ENCODE results near the gene ACTRT2. TPM values are rescaled to one million over a fixed set of nuclear protein-coding genes. Genes with fewer than 3 reads are reported as not detected.

The ACTRT2 gene
- total and polyA plus RNA-seq, 2 of the 8 experiments (the other 6 are each of a cell fraction or from before 2014, with no cell fraction given): not detected

DNA sequence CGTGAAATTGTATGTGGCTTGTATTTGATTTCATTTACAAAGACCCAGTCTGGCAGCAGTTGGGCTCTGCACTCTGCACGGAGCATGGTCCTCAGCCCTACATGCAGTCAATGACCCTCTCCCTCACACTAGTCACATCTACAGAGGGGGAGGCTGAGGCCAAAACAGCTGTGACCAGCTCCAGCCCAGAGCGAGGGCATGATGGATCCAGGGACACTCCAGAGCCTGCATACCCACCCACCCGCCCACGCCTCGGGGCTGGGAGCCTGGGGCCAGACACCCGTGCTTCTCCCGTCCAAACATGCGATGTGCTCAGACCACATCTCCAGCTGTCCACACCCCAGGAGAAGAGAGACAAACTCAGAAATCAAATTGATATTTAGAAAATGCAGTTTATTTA, 33.8 kb downstream of the ACTRT2 start:
- H4K20me1 ChIP-seq (replicated peaks in 1 of 2; ENCODE audit: control insufficient read depth in 1 of 2, insufficient read depth in 2 of 2, low read length in 2 of 2): peaks cover 0 to 6% of the 10 kb centered on the region in 2 experiments
- no peak overlapping the region for H2BK5ac ChIP-seq (ENCODE audit: low read depth, low read length)
- no peak overlapping the region for H2BK20ac ChIP-seq (ENCODE audit: low read length)
- no peaks in the 10 kb centered on the region for H3K4me1 ChIP-seq (replicated peaks in 1 of 4; ENCODE audit: control insufficient read depth in 3 of 4, insufficient read depth in 4 of 4, low read length in 3 of 4)
- H3K9ac ChIP-seq (replicated peaks in 1 of 4; ENCODE audit: extremely low read depth in 1 of 4, low read depth in 3 of 4, low read length in 3 of 4): no peak overlapping the region
- FAIRE-seq (no peak), DNase-seq (ENCODE audit: low read depth in 1 of 2, low spot score in 2 of 2) (no peak)
- no peak overlapping the region for H3K56ac ChIP-seq (replicated peaks; ENCODE audit: insufficient read length, low read depth, low read length)
- H3K27me3 ChIP-seq (replicated peaks in 1 of 4; ENCODE audit: control insufficient read depth in 3 of 4, extremely low read depth in 1 of 4, insufficient read depth in 3 of 4, low read length in 3 of 4): no peaks in the 10 kb centered on the region; a peak in 3 of 7 replicates
- H3K23ac ChIP-seq (ENCODE audit: insufficient read length): no peak overlapping the region
- no peak overlapping the region for H4K8ac ChIP-seq (ENCODE audit: extremely low read depth, insufficient read depth, low read length)
- H2AK5ac ChIP-seq (ENCODE audit: low read depth, low read length): no peak overlapping the region
- no peak overlapping the region for H3K4me2 ChIP-seq (ENCODE audit: insufficient read depth in 1 of 2, low read depth in 2 of 2, low read length in 2 of 2)
- no peak overlapping the region for H4K91ac ChIP-seq (replicated peaks; ENCODE audit: insufficient read length, low read length)
- H3K36me3 ChIP-seq (ENCODE audit: control insufficient read depth in 2 of 4, insufficient read depth in 4 of 4, low read length in 3 of 4): no peaks in the 10 kb centered on the region
- no peaks in the 10 kb centered on the region for H3K79me2 ChIP-seq (ENCODE audit: control insufficient read depth in 1 of 2, insufficient read depth in 2 of 2, low read length in 2 of 2)
- H2BK12ac ChIP-seq (ENCODE audit: low read depth, low read length): no peak overlapping the region
- no peak overlapping the region for H4K5ac ChIP-seq (ENCODE audit: insufficient read length, low read depth, low read length)
- H3K18ac ChIP-seq (ENCODE audit: extremely low read depth, low read length): no peak overlapping the region
- H3K14ac ChIP-seq (ENCODE audit: insufficient read length): no peak overlapping the region
- no peak overlapping the region for H3K4me3 ChIP-seq (ENCODE audit: extremely low read depth in 1 of 4, insufficient read depth in 2 of 4, low read depth in 3 of 4, low read length in 4 of 4)
- no peak overlapping the region for H3K4ac ChIP-seq (replicated peaks; ENCODE audit: insufficient read length, low read depth, low read length)
- H3K23me2 ChIP-seq (ENCODE audit: low read depth, low read length): peaks cover 14% of the 10 kb centered on the region; the same call in 1 of the 2 replicates
- ChIA-PET POLR2A (ENCODE audit: partially characterized antibody) (no interaction called here), CTCF (ENCODE audit: partially characterized antibody) (interaction anchor here (0.8 kb wide), 1 partner anchor 640 kb away, joined by 3 read pairs; no protein-coding TSS in a partner anchor)
- TF ChIP-seq POLR2A (IDR thresholded peaks at IDR 0.05; ENCODE audit: control extremely low read depth in 1 of 2, low read depth in 2 of 2, low read length in 2 of 2): no peak
- TF ChIP-seq EGR1 (IDR thresholded peaks at IDR 0.05; ENCODE audit: borderline replicate concordance, low read depth, low read length): no peak
- TF ChIP-seq GABPA (IDR thresholded peaks at IDR 0.05; ENCODE audit: borderline replicate concordance, insufficient read depth, low read length): no peak
- TF ChIP-seq KDM5A (IDR thresholded peaks at IDR 0.05; ENCODE audit: low read length): no peak
- no peak for TF ChIP-seq TAF1 (IDR thresholded peaks at IDR 0.05; ENCODE audit: low read depth, low read length)
- TF ChIP-seq RAD21 (IDR thresholded peaks at IDR 0.05 in 1 of 2, conservative IDR thresholded peaks at IDR 0.05 in 1 of 2; ENCODE audit: low read depth in 2 of 2, low read length in 2 of 2): no peak
- no peak for TF ChIP-seq CTBP2 (IDR thresholded peaks at IDR 0.05; ENCODE audit: borderline replicate concordance, insufficient read depth, insufficient read length, low read length)
- TF ChIP-seq KDM4A (IDR thresholded peaks at IDR 0.05; ENCODE audit: low read depth, low read length, severe bottlenecking): no peak
- TF ChIP-seq CHD1 (IDR thresholded peaks at IDR 0.05; ENCODE audit: low read depth, low read length): no peak
- no peak for TF ChIP-seq SRF (IDR thresholded peaks at IDR 0.05; ENCODE audit: low read depth, low read length)
- no peak for TF ChIP-seq NANOG (IDR thresholded peaks at IDR 0.05; ENCODE audit: insufficient read depth, low read depth, low read length, poor library complexity, severe bottlenecking)
- no peak for TF ChIP-seq SP4 (IDR thresholded peaks at IDR 0.05; ENCODE audit: low read length)
- no peak for TF ChIP-seq RFX5 (IDR thresholded peaks at IDR 0.05; ENCODE audit: borderline replicate concordance, low read depth, low read length)
- TF ChIP-seq, protein P1, sequence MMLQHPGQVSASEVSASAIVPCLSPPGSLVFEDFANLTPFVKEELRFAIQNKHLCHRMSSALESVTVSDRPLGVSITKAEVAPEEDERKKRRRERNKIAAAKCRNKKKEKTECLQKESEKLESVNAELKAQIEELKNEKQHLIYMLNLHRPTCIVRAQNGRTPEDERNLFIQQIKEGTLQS (IDR thresholded peaks at IDR 0.05; ENCODE audit: insufficient read depth, low read depth, low read length): no peak
- no peak overlapping the region for H2BK120ac ChIP-seq (replicated peaks; ENCODE audit: low read depth, low read length)
- H2BK15ac ChIP-seq (ENCODE audit: low read length): no peak overlapping the region
- no peak overlapping the region for H3K27ac ChIP-seq (ENCODE audit: low read depth, low read length)
- no peaks in the 10 kb centered on the region for H3K79me1 ChIP-seq (ENCODE audit: low read depth, low read length)
- no peak overlapping the region for H2AFZ ChIP-seq (ENCODE audit: low read length)
- 81% methylated on average over 9 of the region's 9 CpGs; no CpG with 5 or more reads in 1 of the 2 experiments for WGBS, 2 experiments (ENCODE audit: extremely low coverage in 1 of 2, insufficient coverage in 1 of 2, insufficient read length in 1 of 2, insufficient replicate concordance in 2 of 2, low coverage in 1 of 2, low lambda C conversion rate in 2 of 2, missing lambda C conversion rate in 1 of 2)
- H3K9me3 ChIP-seq (ENCODE audit: insufficient read depth in 2 of 2, low read depth in 1 of 2, low read length in 1 of 2): peaks cover 41 to 46% of the 10 kb centered on the region in 2 experiments; a peak in 3 of 4 replicates

Measured in H1 (cell line).